Osteocyte (in vitro differentiated cells): ENCODE measurements around the gene GZF1. TPM values are rescaled to one million over a fixed set of nuclear protein-coding genes. Genes with fewer than 3 reads are reported as not detected.

Experiments
- DNase-seq: peaks from one replicate; pipeline ENCODE4 v3.0.0; 2021; ENCODE audit warnings: mixed read lengths; ENCODE audit not compliant: unreplicated experiment; ENCODE audit errors: extremely low spot score
- H3K27ac Mint-ChIP-seq: one replicate; pipeline ENCODE4 v1.8.0; 2021; ENCODE audit warnings: mild to moderate bottlenecking, mixed read lengths; ENCODE audit not compliant: unreplicated experiment
- H3K27me3 Mint-ChIP-seq: one replicate; pipeline ENCODE4 v1.8.0; 2021; ENCODE audit warnings: mixed read lengths; ENCODE audit not compliant: unreplicated experiment
- H3K36me3 Mint-ChIP-seq: one replicate; pipeline ENCODE4 v1.8.0; 2021; ENCODE audit warnings: mixed read lengths; ENCODE audit not compliant: unreplicated experiment
- H3K4me1 Mint-ChIP-seq: one replicate; pipeline ENCODE4 v1.8.0; 2021; ENCODE audit warnings: mixed read lengths; ENCODE audit not compliant: unreplicated experiment
- H3K4me3 Mint-ChIP-seq: one replicate; pipeline ENCODE4 v1.8.0; 2021; ENCODE audit warnings: mild to moderate bottlenecking, moderate library complexity, mixed read lengths; ENCODE audit not compliant: unreplicated experiment
- H3K9me3 Mint-ChIP-seq: one replicate; pipeline ENCODE4 v1.8.0; 2021; ENCODE audit warnings: mixed read lengths; ENCODE audit not compliant: unreplicated experiment
- CTCF ChIP-seq: fragments of 200-600 bp; sonication (generic); IDR thresholded peaks from 2 replicates; pipeline ENCODE4 v1.5.0; 2021; ENCODE audit warnings: antibody characterized with exemption, mild to moderate bottlenecking, moderate library complexity
- total RNA-seq: library from RNA; stranded (reverse); gene quantifications from 2 replicates; pipeline ENCODE4 v1.2.1, GENCODE V29; 2021

The GZF1 gene
- total RNA-seq, 1 donor from 2014 or later = 16.8 TPM

- Mint-ChIP-seq H3K27me3 (no peaks in the 10 kb centered on the region), H3K4me3 (no peak overlapping the region), H3K36me3 (peaks cover 54% of the 10 kb centered on the region), H3K27ac (peak overlapping the region; percentile 50), H3K9me3 (no peaks in the 10 kb centered on the region), H3K4me1 (peaks cover 51% of the 10 kb centered on the region)
- no peak for TF ChIP-seq CTCF
- no peak for DNase-seq
These were observed 6.5 kb downstream of the GZF1 start for GRCh38 chr20:23368316-23369071.

GRCh38 chr20:23369072-23369823, 7.3 kb downstream of the GZF1 start:
- H3K27ac Mint-ChIP-seq = peak overlapping the region; percentile 50
- H3K9me3 Mint-ChIP-seq = no peaks in the 10 kb centered on the region
- peaks cover 59% of the 10 kb centered on the region for H3K36me3 Mint-ChIP-seq
- TF ChIP-seq CTCF = no peak
- H3K4me3 Mint-ChIP-seq = no peak overlapping the region
- no peaks in the 10 kb centered on the region for H3K27me3 Mint-ChIP-seq
- no peak for DNase-seq
- H3K4me1 Mint-ChIP-seq = peaks cover 46% of the 10 kb centered on the region

- Mint-ChIP-seq H3K9me3 (no peaks in the 10 kb centered on the region), H3K4me1 (peaks cover 42% of the 10 kb centered on the region)
These were observed 8.3 kb downstream of the GZF1 start for GRCh38 chr20:23370274-23370673.

GRCh38 chr20:23370873-23371272, 8.9 kb downstream of the GZF1 start:
- H3K36me3 Mint-ChIP-seq = peaks cover 58% of the 10 kb centered on the region
- H3K27ac Mint-ChIP-seq = no peak overlapping the region
- TF ChIP-seq CTCF = no peak
- H3K4me3 Mint-ChIP-seq = no peak overlapping the region
- H3K4me1 Mint-ChIP-seq = peaks cover 42% of the 10 kb centered on the region
- no peaks in the 10 kb centered on the region for H3K9me3 Mint-ChIP-seq
- H3K27me3 Mint-ChIP-seq = no peaks in the 10 kb centered on the region
- no peak for DNase-seq

More at GRCh38 chr20:23370274-23370673, 8.3 kb downstream of the GZF1 start:
- no peak overlapping the region for H3K4me3 Mint-ChIP-seq
- H3K27ac Mint-ChIP-seq = no peak overlapping the region
- no peak for TF ChIP-seq CTCF
- H3K36me3 Mint-ChIP-seq = peaks cover 53% of the 10 kb centered on the region
- H3K27me3 Mint-ChIP-seq = no peaks in the 10 kb centered on the region
- no peak for DNase-seq

GRCh38 chr20:23371496-23371895, 9.5 kb downstream of the GZF1 start:
- H3K27ac Mint-ChIP-seq = no peak overlapping the region
- peaks cover 35% of the 10 kb centered on the region for H3K4me1 Mint-ChIP-seq
- H3K27me3 Mint-ChIP-seq = no peaks in the 10 kb centered on the region
- H3K4me3 Mint-ChIP-seq = no peak overlapping the region
- no peak for TF ChIP-seq CTCF
- DNase-seq = no peak
- peaks cover 60% of the 10 kb centered on the region for H3K36me3 Mint-ChIP-seq
- H3K9me3 Mint-ChIP-seq = no peaks in the 10 kb centered on the region
